Bronchial epithelial cell (primary cell): ENCODE measurements around the gene ILK. TPM values are rescaled to one million over a fixed set of nuclear protein-coding genes. Genes with fewer than 3 reads are reported as not detected.

Experiments
- DNase-seq: peaks from one replicate; pipeline ENCODE4 v3.0.0-alpha.2; 2010; ENCODE audit warnings: low read depth
- FAIRE-seq: peaks from 2 replicates; lab custom pipeline; 2011; peaks lifted over from hg19 to GRCh38; lab: Jason Lieb, UNC
- H3K27me3 ChIP-seq: 2 replicates; pipeline ENCODE4 v1.5.1; 2011; ENCODE audit warnings: low read length; ENCODE audit not compliant: control insufficient read depth, insufficient read depth
- H3K36me3 ChIP-seq: 2 replicates; pipeline ENCODE4 v1.5.1; 2011; ENCODE audit warnings: low read length; ENCODE audit not compliant: control insufficient read depth, insufficient read depth
- H3K4me3 ChIP-seq: 2 replicates; pipeline ENCODE4 v1.5.1; 2011; ENCODE audit warnings: mild to moderate bottlenecking, low read depth, low read length, control low read depth
- total RNA-seq: library from RNA; depleted of rRNA; stranded (reverse); fragments of >200 nt; gene quantifications from 2 replicates; pipeline ENCODE4 v1.2.1, GENCODE V29; 2014
- TF ChIP-seq, protein P1 (sequence below): IDR thresholded peaks from 2 replicates; pipeline ENCODE4 v1.5.1; 2011; ENCODE audit warnings: mild to moderate bottlenecking, moderate library complexity, low read length, control low read depth, inconsistent platforms; ENCODE audit not compliant: insufficient read depth, severe bottlenecking

Gene ILK
- total RNA-seq, 1 donor from 2014 or later = 70.3 TPM

DNA sequence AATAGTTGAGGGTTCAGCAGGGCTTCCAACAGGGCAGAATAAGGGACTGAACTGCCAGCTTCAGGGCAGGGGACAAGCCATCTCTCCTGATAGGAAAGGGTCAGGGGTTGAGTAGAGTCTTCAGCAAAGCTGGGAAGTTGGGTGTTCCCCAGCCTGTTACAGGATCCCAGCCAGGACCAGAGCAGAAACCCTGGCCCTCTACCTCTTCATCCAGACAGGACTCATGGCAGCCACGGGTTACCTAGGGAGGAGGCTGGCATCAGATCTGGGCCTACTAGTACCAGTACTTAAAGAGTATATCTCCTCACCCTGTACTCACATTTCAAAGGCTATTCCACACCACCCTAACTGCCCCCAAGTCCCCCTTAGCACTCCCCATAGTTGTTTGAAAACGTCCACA lies 10.9 kb downstream of the ILK start:
- no peak for FAIRE-seq
- no peaks in the 10 kb centered on the region for H3K27me3 ChIP-seq
- H3K4me3 ChIP-seq = no peak overlapping the region
- TF ChIP-seq, protein P1, sequence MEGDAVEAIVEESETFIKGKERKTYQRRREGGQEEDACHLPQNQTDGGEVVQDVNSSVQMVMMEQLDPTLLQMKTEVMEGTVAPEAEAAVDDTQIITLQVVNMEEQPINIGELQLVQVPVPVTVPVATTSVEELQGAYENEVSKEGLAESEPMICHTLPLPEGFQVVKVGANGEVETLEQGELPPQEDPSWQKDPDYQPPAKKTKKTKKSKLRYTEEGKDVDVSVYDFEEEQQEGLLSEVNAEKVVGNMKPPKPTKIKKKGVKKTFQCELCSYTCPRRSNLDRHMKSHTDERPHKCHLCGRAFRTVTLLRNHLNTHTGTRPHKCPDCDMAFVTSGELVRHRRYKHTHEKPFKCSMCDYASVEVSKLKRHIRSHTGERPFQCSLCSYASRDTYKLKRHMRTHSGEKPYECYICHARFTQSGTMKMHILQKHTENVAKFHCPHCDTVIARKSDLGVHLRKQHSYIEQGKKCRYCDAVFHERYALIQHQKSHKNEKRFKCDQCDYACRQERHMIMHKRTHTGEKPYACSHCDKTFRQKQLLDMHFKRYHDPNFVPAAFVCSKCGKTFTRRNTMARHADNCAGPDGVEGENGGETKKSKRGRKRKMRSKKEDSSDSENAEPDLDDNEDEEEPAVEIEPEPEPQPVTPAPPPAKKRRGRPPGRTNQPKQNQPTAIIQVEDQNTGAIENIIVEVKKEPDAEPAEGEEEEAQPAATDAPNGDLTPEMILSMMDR = no peak
- H3K36me3 ChIP-seq = peaks cover 13% of the 10 kb centered on the region
- DNase-seq = no peak

DNA sequence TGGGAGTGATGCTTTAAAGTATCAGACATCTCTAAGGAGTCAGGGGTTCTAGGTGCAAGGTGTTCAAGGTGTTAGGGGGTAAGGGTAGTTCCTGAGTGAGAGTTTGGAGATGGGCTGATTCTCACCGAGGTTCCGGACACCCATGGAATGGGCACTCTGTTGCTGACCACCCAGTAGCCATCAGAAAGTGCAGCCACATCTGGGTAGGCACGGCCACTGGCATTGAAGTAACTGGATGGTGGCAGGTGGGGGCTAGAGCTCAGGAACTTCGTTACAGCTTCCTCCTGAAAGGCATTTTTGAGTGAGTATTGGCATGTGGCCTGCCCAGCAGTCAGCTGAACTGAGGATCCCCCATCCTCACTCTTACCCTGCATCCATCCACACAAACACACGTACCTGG lies 11.5 kb downstream of the ILK start:
- Histone ChIP-seq H3K36me3 (peaks cover 10% of the 10 kb centered on the region), H3K27me3 (no peaks in the 10 kb centered on the region), H3K4me3 (no peak overlapping the region)
- DNase-seq (no peak), FAIRE-seq (no peak)
- TF ChIP-seq, protein P1 = no peak

DNA sequence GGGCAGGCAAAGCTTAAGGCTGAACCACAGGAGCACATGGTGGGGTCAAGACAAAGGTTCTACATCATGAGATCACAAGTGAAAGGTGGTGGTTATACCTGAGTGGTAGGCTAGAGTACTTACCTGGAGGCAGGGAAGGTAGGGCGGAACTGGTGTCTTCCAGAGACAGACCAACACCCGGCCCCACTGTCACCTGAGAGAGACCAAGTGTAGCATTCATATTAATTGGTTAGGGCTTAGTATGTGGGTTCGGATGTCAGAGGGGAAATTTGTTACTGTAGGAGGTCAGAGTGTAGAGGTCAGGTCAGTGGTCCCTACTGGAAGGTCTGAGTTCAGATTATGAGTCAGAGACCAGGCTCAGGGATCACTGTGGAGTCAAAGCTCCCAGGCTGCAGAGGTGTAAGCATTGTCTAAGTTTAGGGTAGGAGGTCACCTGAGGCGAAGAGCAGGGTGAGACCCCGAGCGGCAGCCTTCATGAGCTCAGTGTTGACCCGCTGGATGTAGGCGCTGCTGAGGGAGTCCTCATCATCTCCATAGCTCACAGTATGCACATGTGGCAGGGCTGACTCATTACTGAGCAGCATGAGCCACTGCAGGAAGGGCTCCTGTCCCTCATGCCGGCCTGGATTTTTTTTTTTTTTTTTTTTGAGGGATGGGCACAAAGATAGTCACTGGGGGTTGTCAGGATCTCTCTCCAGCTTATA lies 12.5 kb downstream of the ILK start:
- TF ChIP-seq, protein P1 = no peak
- DNase-seq (no peak), FAIRE-seq (no peak)
- H3K36me3 ChIP-seq = peaks cover 7% of the 10 kb centered on the region
- H3K4me3 ChIP-seq = no peak overlapping the region
- H3K27me3 ChIP-seq = no peaks in the 10 kb centered on the region

DNA sequence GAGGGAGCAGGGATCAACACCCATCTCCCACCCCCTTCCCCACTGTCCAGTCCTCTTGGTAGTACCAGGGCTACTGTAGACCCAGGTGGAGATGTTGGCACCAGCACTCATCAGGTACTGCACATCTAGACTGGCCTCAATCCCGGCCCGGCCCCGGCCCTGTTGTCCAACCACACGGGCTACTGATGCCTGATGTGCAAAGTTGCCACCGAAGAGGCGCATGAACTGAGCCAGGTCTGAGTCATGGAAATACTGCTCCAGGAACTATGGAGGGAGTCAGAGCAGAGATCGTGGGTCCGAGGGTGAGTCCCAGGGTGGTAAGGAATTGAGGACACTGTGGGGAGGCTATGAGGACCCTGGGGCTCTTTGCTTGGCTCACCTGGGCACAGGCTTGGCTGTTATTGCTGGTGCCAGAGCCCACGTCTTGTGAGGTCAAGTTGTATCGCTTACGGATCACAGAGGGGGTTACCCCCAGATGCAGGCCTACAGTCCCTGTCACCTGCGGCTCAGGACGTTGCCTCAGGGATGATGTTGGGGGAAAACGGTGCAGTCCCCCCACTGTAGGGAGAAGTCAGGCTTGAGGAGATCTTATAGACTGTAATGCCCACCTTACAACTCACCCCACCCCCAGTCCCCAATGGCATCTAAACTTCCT lies 13.1 kb downstream of the ILK start:
- TF ChIP-seq, protein P1 = no peak
- no peak for DNase-seq
- Histone ChIP-seq H3K4me3 (no peak overlapping the region), H3K36me3 (peaks cover 7% of the 10 kb centered on the region), H3K27me3 (no peaks in the 10 kb centered on the region)
- no peak for FAIRE-seq

DNA sequence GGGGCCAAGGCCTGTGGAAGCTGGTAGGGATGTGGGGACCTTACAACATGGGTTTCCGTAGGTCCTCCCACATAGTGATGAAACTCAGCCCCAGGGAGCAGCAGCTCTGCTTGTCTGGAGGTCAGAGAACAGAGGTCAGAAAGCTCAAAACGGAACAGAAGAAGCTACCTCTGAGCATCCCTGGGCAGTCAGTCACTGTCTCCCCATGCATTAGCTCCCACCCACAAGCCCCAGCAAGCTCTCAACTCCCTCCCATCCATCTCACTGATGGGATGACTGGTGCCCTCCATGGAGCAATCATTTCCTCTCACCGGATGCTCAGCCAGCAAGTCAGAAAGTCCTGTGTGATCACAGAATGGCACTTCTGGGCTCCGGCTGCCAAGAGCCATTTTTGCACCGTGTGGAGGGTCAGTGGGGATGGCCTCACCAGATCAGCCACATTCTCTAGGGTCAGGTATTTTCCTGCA lies 13.8 kb downstream of the ILK start:
- Histone ChIP-seq H3K4me3 (no peak overlapping the region), H3K36me3 (peaks cover 7% of the 10 kb centered on the region)
- DNase-seq = no peak

More for the DNA sequence above, 13.8 kb downstream of the ILK start:
- no peak for FAIRE-seq
- TF ChIP-seq, protein P1 = no peak
- no peaks in the 10 kb centered on the region for H3K27me3 ChIP-seq
